MM.1S (cell line): ENCODE results near the gene SETD2.

ENCODE experiments used
- DNase-seq: peaks from one replicate; pipeline ENCODE4 v3.0.0-alpha.2; 2015
- H2AFZ ChIP-seq: fragments of 300-600 bp; sonication (generic); 2 replicates; pipeline ENCODE4 v1.6.0; 2016; ENCODE audit warnings: antibody characterized with exemption, low read length
- H3F3A ChIP-seq: fragments of 300-600 bp; sonication (generic); 2 replicates; pipeline ENCODE4 v1.6.1; 2016; ENCODE audit warnings: mild to moderate bottlenecking, antibody characterized with exemption, low read length, moderate library complexity, mixed read lengths; ENCODE audit not compliant: insufficient read depth
- H3K27ac ChIP-seq: fragments of 300-600 bp; sonication (generic); 2 replicates; pipeline ENCODE4 v1.5.1; 2016; ENCODE audit warnings: mild to moderate bottlenecking, low read length
- H3K27me3 ChIP-seq: fragments of 300-600 bp; sonication (generic); replicated peaks from 2 replicates; pipeline ENCODE4 v1.6.0; 2016; ENCODE audit warnings: low read length; ENCODE audit not compliant: insufficient read depth
- H3K36me3 ChIP-seq: fragments of 300-600 bp; sonication (generic); replicated peaks from 2 replicates; pipeline ENCODE4 v1.6.1; 2016; ENCODE audit warnings: mild to moderate bottlenecking, low read length, mixed read lengths; ENCODE audit not compliant: insufficient read depth
- H3K4me1 ChIP-seq: fragments of 300-600 bp; sonication (generic); 2 replicates; pipeline ENCODE4 v1.6.1; 2016; ENCODE audit warnings: low read length, mixed read lengths
- H3K4me2 ChIP-seq: fragments of 300-600 bp; sonication (generic); 2 replicates; pipeline ENCODE4 v1.6.0; 2016; ENCODE audit warnings: low read depth, low read length
- H3K4me3 ChIP-seq: fragments of 300-600 bp; sonication (generic); 2 replicates; pipeline ENCODE4 v1.5.1; 2016; ENCODE audit warnings: low read length, mixed read lengths
- H3K79me2 ChIP-seq: fragments of 300-600 bp; sonication (generic); 2 replicates; pipeline ENCODE4 v1.6.1; 2016; ENCODE audit warnings: mixed run types, low read length, mixed read lengths
- H3K9ac ChIP-seq: fragments of 300-600 bp; sonication (generic); 2 replicates; pipeline ENCODE4 v1.6.1; 2016; ENCODE audit warnings: low read length, mixed read lengths
- H3K9me2 ChIP-seq: fragments of 300-600 bp; sonication (generic); replicated peaks from 2 replicates; pipeline ENCODE4 v1.6.1; 2016; ENCODE audit warnings: mild to moderate bottlenecking, low read length, mixed read lengths; ENCODE audit not compliant: insufficient read depth
- H3K9me3 ChIP-seq: fragments of 300-600 bp; sonication (generic); replicated peaks from 2 replicates; pipeline ENCODE4 v1.6.1; 2016; ENCODE audit warnings: mild to moderate bottlenecking, low read length, mixed read lengths; ENCODE audit not compliant: insufficient read depth
- H4K20me1 ChIP-seq: fragments of 300-600 bp; sonication (generic); 2 replicates; pipeline ENCODE4 v1.6.1; 2016; ENCODE audit warnings: mild to moderate bottlenecking, low read length, moderate library complexity, mixed read lengths; ENCODE audit not compliant: insufficient read depth
- CTCF ChIP-seq: fragments of 300-600 bp; sonication (generic); IDR thresholded peaks from 2 replicates; pipeline ENCODE4 v1.5.1; 2016; ENCODE audit warnings: antibody characterized with exemption, low read length, mixed read lengths
- EZH2 ChIP-seq: fragments of 300-600 bp; sonication (generic); optimal IDR thresholded peaks from 2 replicates; pipeline ENCODE3; 2017; ENCODE audit warnings: low read depth, mild to moderate bottlenecking, antibody characterized with exemption, low read length, mixed read lengths
- EZH2phosphoT487 ChIP-seq: fragments of 300-600 bp; sonication (generic); IDR thresholded peaks from 2 replicates; pipeline ENCODE4 v1.6.1; 2018; ENCODE audit warnings: antibody characterized with exemption, low read length

The SETD2 gene

GRCh38 chr3:47010910-47011309, 153.0 kb downstream of the SETD2 start:
- TF ChIP-seq EZH2phosphoT487, result no peak
- TF ChIP-seq EZH2, result no peak
- no peaks in the 10 kb centered on the region for H3K36me3 ChIP-seq

DNA sequence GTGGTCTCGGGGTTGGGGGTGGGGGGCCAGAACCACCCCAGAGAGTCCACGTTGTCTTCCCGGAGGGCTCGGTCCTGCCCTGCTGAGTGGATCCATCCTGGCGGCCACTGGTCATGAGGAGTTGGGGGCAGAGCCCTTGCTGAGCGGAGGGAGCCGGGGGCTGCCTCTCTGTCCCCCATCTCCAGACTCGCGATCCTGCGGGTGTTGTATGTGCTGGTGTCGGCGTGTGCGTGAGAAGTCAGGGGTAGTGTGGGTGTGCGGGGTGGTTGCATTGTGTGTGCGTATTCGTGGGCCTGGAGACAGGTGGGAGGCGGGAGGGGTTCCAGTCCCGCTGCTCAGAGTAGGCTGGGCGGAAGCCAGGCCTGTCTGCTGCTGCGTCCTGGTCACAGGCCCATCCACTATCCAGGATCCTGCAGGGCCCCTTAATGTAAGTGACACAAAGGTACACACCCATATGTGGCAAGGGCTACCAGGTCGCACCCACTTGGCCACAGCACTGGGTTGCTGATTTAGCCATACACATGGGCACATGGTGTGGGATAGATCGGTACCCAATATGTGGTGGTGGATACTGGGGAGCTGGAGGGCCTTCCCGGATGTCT, 153.7 kb downstream of the SETD2 start:
- DNase-seq, result no peak
- no peaks in the 10 kb centered on the region for H3K27me3 ChIP-seq
- no peaks in the 10 kb centered on the region for H3K79me2 ChIP-seq
- peaks cover 7% of the 10 kb centered on the region; the same call in 1 of the 2 replicates for H3F3A ChIP-seq
- no peaks in the 10 kb centered on the region for H3K9me2 ChIP-seq
- H3K9ac ChIP-seq, result no peak overlapping the region
- H4K20me1 ChIP-seq, result no peaks in the 10 kb centered on the region
- no peak overlapping the region for H2AFZ ChIP-seq
- no peak overlapping the region for H3K4me3 ChIP-seq
- no peaks in the 10 kb centered on the region for H3K9me3 ChIP-seq
- no peaks in the 10 kb centered on the region for H3K36me3 ChIP-seq
- H3K27ac ChIP-seq, result no peak overlapping the region
- TF ChIP-seq CTCF (no peak), EZH2 (no peak), EZH2phosphoT487 (no peak)
- no peak overlapping the region for H3K4me2 ChIP-seq
- no peaks in the 10 kb centered on the region for H3K4me1 ChIP-seq

More at GRCh38 chr3:47010910-47011309, 153.0 kb downstream of the SETD2 start:
- H3K9ac ChIP-seq, result no peak overlapping the region
- H4K20me1 ChIP-seq, result no peaks in the 10 kb centered on the region
- peaks cover 7% of the 10 kb centered on the region; the same call in 1 of the 2 replicates for H3F3A ChIP-seq
- no peak for DNase-seq
- no peaks in the 10 kb centered on the region for H3K27me3 ChIP-seq
- no peak overlapping the region for H3K4me2 ChIP-seq
- H2AFZ ChIP-seq, result no peak overlapping the region
- no peaks in the 10 kb centered on the region for H3K4me1 ChIP-seq
- H3K27ac ChIP-seq, result no peak overlapping the region
- no peaks in the 10 kb centered on the region for H3K9me3 ChIP-seq
- H3K9me2 ChIP-seq, result no peaks in the 10 kb centered on the region
- H3K4me3 ChIP-seq, result no peak overlapping the region
- H3K79me2 ChIP-seq, result no peaks in the 10 kb centered on the region

GRCh38 chr3:47009225-47010110, 154.4 kb downstream of the SETD2 start:
- Histone ChIP-seq H3K4me3 (no peak overlapping the region), H3K9me2 (no peaks in the 10 kb centered on the region), H2AFZ (no peak overlapping the region), H3K4me1 (no peaks in the 10 kb centered on the region), H3K79me2 (no peaks in the 10 kb centered on the region), H3K36me3 (no peaks in the 10 kb centered on the region), H3F3A (peaks cover 7% of the 10 kb centered on the region; the same call in 1 of the 2 replicates), H3K27ac (no peak overlapping the region), H3K27me3 (no peaks in the 10 kb centered on the region), H3K4me2 (no peak overlapping the region), H3K9ac (no peak overlapping the region), H3K9me3 (no peaks in the 10 kb centered on the region), H4K20me1 (no peaks in the 10 kb centered on the region)
- DNase-seq, result no peak
- no peak for TF ChIP-seq EZH2phosphoT487
- TF ChIP-seq CTCF, result no peak
- TF ChIP-seq EZH2, result no peak
